SJSA1 (cell line): ENCODE data around the gene NACA. TPM values are rescaled to one million over a fixed set of nuclear protein-coding genes. Genes with fewer than 3 reads are reported as not detected.

Source experiments
- total RNA-seq: library from RNA; depleted of rRNA; stranded (reverse); fragments of >200 nt; shearing (Covaris generic); gene quantifications from 2 replicates; pipeline ENCODE4 v1.2.3, GENCODE V29; 2014; rRNA removed

The NACA gene
- total RNA-seq, 1 experiment from 2014 or later, result 1,148 TPM

Other genes starting within 250 kb of the NACA start
- gene GLS2, start 237.1 kb downstream of the NACA start, total RNA-seq, result not detected in 2 replicates
- gene RBMS2, start 203.5 kb downstream of the NACA start, total RNA-seq, result 17.0 and 31.0 TPM in 2 replicates
- gene BAZ2A, start 95.0 kb downstream of the NACA start, total RNA-seq, result 13.7 and 15.2 TPM in 2 replicates
- gene ATP5F1B, start 79.3 kb downstream of the NACA start, total RNA-seq, result 382 and 483 TPM in 2 replicates
- 84.7 and 112 TPM in 2 replicates for gene PTGES3, start 37.0 kb downstream of the NACA start, total RNA-seq
- gene PRIM1, start 27.0 kb upstream of the NACA start, total RNA-seq, result 28.0 and 31.1 TPM in 2 replicates
- 20.9 and 26.9 TPM in 2 replicates for gene HSD17B6, start 38.0 kb upstream of the NACA start, total RNA-seq
- gene SDR9C7, start 209.1 kb upstream of the NACA start, total RNA-seq, result not detected in 2 replicates
- gene RDH16, start 232.3 kb upstream of the NACA start, total RNA-seq, result 0.05 TPM in 1 of 2 replicates, not detected in the other